D721Med (cell line): Measurements from ENCODE around the gene C1S.

Experiments
- DNase-seq: peaks from one replicate; pipeline ENCODE4 v3.0.0; 2011; ENCODE audit warnings: low spot score; ENCODE audit not compliant: insufficient read length
- FAIRE-seq: peaks from 2 replicates; lab custom pipeline; 2011; peaks lifted over from hg19 to GRCh38; lab: Jason Lieb, UNC
- CTCF ChIP-seq: IDR thresholded peaks from 2 replicates; pipeline ENCODE4 v1.5.1; 2012; ENCODE audit warnings: mild to moderate bottlenecking, control low read depth; ENCODE audit not compliant: insufficient read depth; ENCODE audit errors: missing control alignments

C1S gene

GRCh38 chr12:7108796-7109571, 48.5 kb downstream of the C1S start, which contains the start of gene C1RL:
Gene C1RL, minus strand, starts transcription at chr12:7109214. Its CDS starts 34 bp downstream, at chr12:7109180.
- FAIRE-seq: no peak
- peak; percentile 76 for TF ChIP-seq CTCF
- no peak for DNase-seq

- no peak for TF ChIP-seq CTCF
- no peak for FAIRE-seq
- DNase-seq: no peak
These were observed 49.0 kb downstream of the C1S start for GRCh38 chr12:7109572-7109920.

- no peak for TF ChIP-seq CTCF
- DNase-seq (no peak), FAIRE-seq (no peak)
These were observed 50.1 kb downstream of the C1S start for GRCh38 chr12:7110661-7111060.

- DNase-seq (no peak), FAIRE-seq (no peak)
- no peak for TF ChIP-seq CTCF
These were observed 51.5 kb downstream of the C1S start for GRCh38 chr12:7112041-7112440.

GRCh38 chr12:7113389-7113871, 52.9 kb downstream of the C1S start:
- peak; percentile 41 for TF ChIP-seq CTCF
- peak; percentile 35 for FAIRE-seq
- no peak for DNase-seq

GRCh38 chr12:7114008-7114407, 53.5 kb downstream of the C1S start:
- FAIRE-seq: no peak
- no peak for TF ChIP-seq CTCF
- DNase-seq: no peak

GRCh38 chr12:7114851-7115250, 54.3 kb downstream of the C1S start:
- FAIRE-seq: no peak
- DNase-seq: no peak
- no peak for TF ChIP-seq CTCF
